CD14-positive monocyte (primary cell): ENCODE data around the gene C13orf46. TPM values are rescaled to one million over a fixed set of nuclear protein-coding genes. Genes with fewer than 3 reads are reported as not detected.

Source experiments
- DNase-seq, 3 donors: peaks; one replicate each; pipeline ENCODE4 v3.0.0-alpha.2; 2011 to 2022
- H2AFZ ChIP-seq: 2 replicates; pipeline ENCODE4 v1.6.0; 2012; ENCODE audit warnings: mild to moderate bottlenecking, low read depth, low read length, inconsistent platforms; ENCODE audit not compliant: insufficient read depth, poor library complexity, severe bottlenecking
- H3K27ac ChIP-seq, 2 donors: 1 replicate in 1 of 2; 2 replicates in 1 of 2; pipeline ENCODE4 v1.5.1; 2012 to 2013; ENCODE audit warnings: low read length in 2 of 2, control low read depth in 1 of 2, inconsistent platforms in 1 of 2, low read depth in 1 of 2, mild to moderate bottlenecking in 1 of 2
- H3K27me3 ChIP-seq, 2 donors: one replicate each; pipeline versions ENCODE4 v1.6.0 to v1.6.1; 2011 to 2013; ENCODE audit warnings: low read length in 2 of 2; ENCODE audit not compliant: control insufficient read depth in 2 of 2, insufficient read depth in 2 of 2
- H3K36me3 ChIP-seq, 2 donors: replicated peaks in 1 of 2; 1 replicate in 1 of 2; 2 replicates in 1 of 2; pipeline versions ENCODE4 v1.5.1 to v1.6.1; 2012 to 2013; ENCODE audit warnings: low read length in 2 of 2, control low read depth in 1 of 2, inconsistent platforms in 1 of 2, mild to moderate bottlenecking in 1 of 2; ENCODE audit not compliant: insufficient read depth in 2 of 2, control insufficient read depth in 1 of 2
- H3K4me1 ChIP-seq, 2 donors: 1 replicate in 1 of 2; 2 replicates in 1 of 2; pipeline versions ENCODE4 v1.5.1 to v1.6.1; 2012 to 2013; ENCODE audit warnings: low read length in 2 of 2, control low read depth in 1 of 2, inconsistent platforms in 1 of 2, mild to moderate bottlenecking in 1 of 2, moderate library complexity in 1 of 2; ENCODE audit not compliant: insufficient read depth in 2 of 2, control insufficient read depth in 1 of 2
- H3K4me2 ChIP-seq: replicated peaks from 2 replicates; pipeline ENCODE3; 2012; ENCODE audit warnings: low read length, moderate library complexity, mild to moderate bottlenecking; ENCODE audit not compliant: poor library complexity, severe bottlenecking; ENCODE audit errors: extremely low read depth
- H3K4me3 ChIP-seq, 3 experiments: fragments of 200-600 bp in 1 of 3; sonication (generic) in 1 of 3; replicated peaks in 1 of 3; 1 replicate in 2 of 3; 2 replicates in 1 of 3; pipeline ENCODE4 v1.5.1; 2011 to 2013; ENCODE audit warnings: low read length in 3 of 3, mild to moderate bottlenecking in 3 of 3, control low read depth in 2 of 3, low read depth in 2 of 3, inconsistent platforms in 1 of 3, moderate library complexity in 1 of 3
- H3K79me2 ChIP-seq: 2 replicates; pipeline ENCODE4 v1.6.0; 2012; ENCODE audit warnings: mild to moderate bottlenecking, control low read depth, inconsistent platforms, low read length, moderate library complexity; ENCODE audit not compliant: insufficient read depth
- H3K9ac ChIP-seq: 2 replicates; pipeline ENCODE4 v1.6.0; 2017; ENCODE audit warnings: low read length, mild to moderate bottlenecking; ENCODE audit not compliant: insufficient read depth, poor library complexity, severe bottlenecking
- H3K9me3 ChIP-seq, 2 donors: replicated peaks in 1 of 2; 1 replicate in 1 of 2; 2 replicates in 1 of 2; pipeline versions ENCODE4 v1.5.1 to v1.6.1; 2012 to 2013; ENCODE audit warnings: low read length in 2 of 2, control low read depth in 1 of 2; ENCODE audit not compliant: control insufficient read depth in 1 of 2, insufficient read depth in 1 of 2
- H4K20me1 ChIP-seq: 2 replicates; pipeline ENCODE4 v1.6.0; 2012; ENCODE audit warnings: mild to moderate bottlenecking, low read length, control low read depth, moderate library complexity; ENCODE audit not compliant: insufficient read depth
- H3K27ac Mint-ChIP-seq, 7 donors: one replicate each; pipeline ENCODE4 v1.8.0; 2020; ENCODE audit warnings: mild to moderate bottlenecking in 7 of 7, mixed read lengths in 7 of 7, moderate library complexity in 6 of 7, inconsistent platforms in 2 of 7
- H3K27me3 Mint-ChIP-seq, 3 donors: one replicate each; pipeline ENCODE4 v1.8.0; 2021 to 2022; ENCODE audit warnings: low read depth in 3 of 3, mild to moderate bottlenecking in 3 of 3, mixed read lengths in 3 of 3, moderate library complexity in 3 of 3, inconsistent platforms in 1 of 3
- H3K36me3 Mint-ChIP-seq, 2 donors: one replicate each; pipeline ENCODE4 v1.8.0; 2020; ENCODE audit warnings: mixed read lengths in 2 of 2, inconsistent platforms in 1 of 2, mild to moderate bottlenecking in 1 of 2
- H3K4me1 Mint-ChIP-seq: one replicate; pipeline ENCODE4 v1.8.0; 2020; ENCODE audit warnings: mild to moderate bottlenecking, mixed read lengths
- H3K4me3 Mint-ChIP-seq, 2 donors: one replicate each; pipeline ENCODE4 v1.8.0; 2020; ENCODE audit warnings: mild to moderate bottlenecking in 2 of 2, mixed read lengths in 2 of 2, moderate library complexity in 1 of 2
- H3K9me3 Mint-ChIP-seq, 7 donors: one replicate each; pipeline ENCODE4 v1.8.0; 2020 to 2022; ENCODE audit warnings: mixed read lengths in 7 of 7, mild to moderate bottlenecking in 6 of 7, moderate library complexity in 6 of 7, inconsistent platforms in 2 of 7
- WGBS: methylation state at CpG from one replicate; pipeline ENCODE4 v1.1.5; 2013; ENCODE audit warnings: missing lambda C conversion rate; ENCODE audit not compliant: insufficient coverage; 5-methylcytosine and 5-hydroxymethylcytosine counted together
- intact Hi-C, 2 donors: fragments of 100-400 bp; cut with micrococcal nuclease; formaldehyde crosslinking; loops; one replicate each; pipeline versions ENCODE4 v1.15.0 to v1.15.1; 2023
- polyA plus RNA-seq, 3 donors: library from polyadenylated mRNA; depleted of rRNA in 1 of 3; unstranded in 2 of 3; stranded (reverse) in 1 of 3; fragments of 300-500 nt in 2 of 3; fragments of >200 nt in 1 of 3; fragmentation: Illumina TruSeq in 2 of 3; gene quantifications; 1 replicate in 2 of 3; 2 replicates in 1 of 3; pipeline ENCODE4 v1.2.3, GENCODE V29; 2012 to 2021
- TF ChIP-seq, protein P1 (sequence below): fragments of 200-600 bp; IDR thresholded peaks from one replicate; pipeline ENCODE4 v1.8.0; 2022; ENCODE audit warnings: antibody characterized with exemption, mild to moderate bottlenecking

C13orf46 gene
- polyA plus RNA-seq, 3 donors, result 0.05 to 0.35 TPM; not detected in 1

DNA sequence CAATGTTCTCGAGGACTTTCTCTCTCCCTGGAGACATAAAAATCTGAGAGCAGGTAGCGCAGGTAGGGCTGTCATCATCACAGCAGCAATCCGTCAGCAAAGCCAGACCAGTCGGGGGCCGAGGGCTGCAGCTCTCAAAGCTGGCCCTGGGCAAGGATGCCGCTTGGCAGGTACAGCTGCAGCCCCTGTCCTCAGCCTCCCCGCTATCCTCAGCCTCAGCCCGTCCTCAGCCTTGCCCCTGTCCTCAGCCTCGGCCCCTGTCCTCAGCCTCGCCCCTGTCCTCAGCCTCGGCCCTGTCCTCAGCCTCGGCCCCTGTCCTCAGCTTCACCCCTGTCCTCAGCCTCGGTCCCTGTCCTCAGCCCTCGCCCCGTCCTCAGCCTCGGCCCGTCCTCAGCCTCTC, 10.9 kb downstream of the C13orf46 start:
- DNase-seq, result no peak
- no peaks in the 10 kb centered on the region for H4K20me1 ChIP-seq
- H3K4me3 ChIP-seq, result no peak overlapping the region
- no peaks in the 10 kb centered on the region for H3K79me2 ChIP-seq
- no peak overlapping the region for H3K4me3 Mint-ChIP-seq
- H3K4me2 ChIP-seq, result no peak overlapping the region
- H3K4me1 Mint-ChIP-seq, result no peaks in the 10 kb centered on the region
- TF ChIP-seq, protein P1, sequence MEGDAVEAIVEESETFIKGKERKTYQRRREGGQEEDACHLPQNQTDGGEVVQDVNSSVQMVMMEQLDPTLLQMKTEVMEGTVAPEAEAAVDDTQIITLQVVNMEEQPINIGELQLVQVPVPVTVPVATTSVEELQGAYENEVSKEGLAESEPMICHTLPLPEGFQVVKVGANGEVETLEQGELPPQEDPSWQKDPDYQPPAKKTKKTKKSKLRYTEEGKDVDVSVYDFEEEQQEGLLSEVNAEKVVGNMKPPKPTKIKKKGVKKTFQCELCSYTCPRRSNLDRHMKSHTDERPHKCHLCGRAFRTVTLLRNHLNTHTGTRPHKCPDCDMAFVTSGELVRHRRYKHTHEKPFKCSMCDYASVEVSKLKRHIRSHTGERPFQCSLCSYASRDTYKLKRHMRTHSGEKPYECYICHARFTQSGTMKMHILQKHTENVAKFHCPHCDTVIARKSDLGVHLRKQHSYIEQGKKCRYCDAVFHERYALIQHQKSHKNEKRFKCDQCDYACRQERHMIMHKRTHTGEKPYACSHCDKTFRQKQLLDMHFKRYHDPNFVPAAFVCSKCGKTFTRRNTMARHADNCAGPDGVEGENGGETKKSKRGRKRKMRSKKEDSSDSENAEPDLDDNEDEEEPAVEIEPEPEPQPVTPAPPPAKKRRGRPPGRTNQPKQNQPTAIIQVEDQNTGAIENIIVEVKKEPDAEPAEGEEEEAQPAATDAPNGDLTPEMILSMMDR, result no peak
- no peak overlapping the region for H2AFZ ChIP-seq
- intact Hi-C loops, result no loop called here
- 94% methylated on average over 17 of the region's 17 CpGs for WGBS
- H3K27ac Mint-ChIP-seq, result no peak overlapping the region
- H3K36me3 Mint-ChIP-seq, result no peaks in the 10 kb centered on the region
- no peaks in the 10 kb centered on the region for H3K27me3 ChIP-seq
- H3K9me3 Mint-ChIP-seq, result peaks cover 14 to 41% (median 33%) of the 10 kb centered on the region in 7 donors
- no peaks in the 10 kb centered on the region for H3K36me3 ChIP-seq
- H3K9me3 ChIP-seq, result peaks cover 24 to 30% of the 10 kb centered on the region in 2 donors
- H3K4me1 ChIP-seq, result no peaks in the 10 kb centered on the region
- peaks cover 0 to 3% (median 2%) of the 10 kb centered on the region in 3 donors for H3K27me3 Mint-ChIP-seq
- H3K27ac ChIP-seq, result no peak overlapping the region
- no peak overlapping the region for H3K9ac ChIP-seq

DNA sequence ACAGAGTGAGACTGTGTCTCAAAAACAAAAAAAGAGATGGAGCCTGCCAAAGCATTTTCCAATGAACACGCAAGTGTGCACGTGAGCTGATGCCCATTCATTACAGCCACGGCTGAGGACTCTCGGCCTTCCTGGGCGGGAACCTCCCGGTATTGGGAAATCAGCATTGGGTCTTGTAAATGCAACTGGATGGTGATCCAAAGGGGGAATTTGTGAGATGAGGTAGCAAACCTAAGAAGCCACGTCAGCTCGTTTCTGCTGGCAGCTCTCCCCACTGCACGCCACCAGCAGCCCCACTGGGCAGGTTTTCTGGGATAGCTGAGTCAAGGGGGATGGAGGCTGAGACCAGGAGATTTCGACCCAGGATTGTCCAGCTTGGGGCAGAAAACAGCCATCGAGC, 11.5 kb downstream of the C13orf46 start:
- H3K9me3 Mint-ChIP-seq, result peaks cover 15 to 44% (median 33%) of the 10 kb centered on the region in 7 donors
- H3K36me3 Mint-ChIP-seq, result no peaks in the 10 kb centered on the region
- 85% methylated on average over 10 of the region's 11 CpGs for WGBS
- H3K4me3 Mint-ChIP-seq, result no peak overlapping the region
- DNase-seq, result no peak
- Histone ChIP-seq H3K9me3 (peaks cover 24 to 34% of the 10 kb centered on the region in 2 donors), H4K20me1 (no peaks in the 10 kb centered on the region), H3K36me3 (no peaks in the 10 kb centered on the region), H3K4me2 (no peak overlapping the region), H3K4me3 (no peak overlapping the region), H2AFZ (no peak overlapping the region), H3K27ac (no peak overlapping the region), H3K27me3 (no peaks in the 10 kb centered on the region), H3K4me1 (no peaks in the 10 kb centered on the region), H3K79me2 (no peaks in the 10 kb centered on the region), H3K9ac (no peak overlapping the region)
- no peaks in the 10 kb centered on the region for H3K4me1 Mint-ChIP-seq
- no peak overlapping the region for H3K27ac Mint-ChIP-seq
- intact Hi-C loops, result no loop called here
- TF ChIP-seq, protein P1, result no peak
- H3K27me3 Mint-ChIP-seq, result peaks cover 0 to 3% (median 3%) of the 10 kb centered on the region in 3 donors
